ENCODE data around the gene CNTNAP2.

DNA sequence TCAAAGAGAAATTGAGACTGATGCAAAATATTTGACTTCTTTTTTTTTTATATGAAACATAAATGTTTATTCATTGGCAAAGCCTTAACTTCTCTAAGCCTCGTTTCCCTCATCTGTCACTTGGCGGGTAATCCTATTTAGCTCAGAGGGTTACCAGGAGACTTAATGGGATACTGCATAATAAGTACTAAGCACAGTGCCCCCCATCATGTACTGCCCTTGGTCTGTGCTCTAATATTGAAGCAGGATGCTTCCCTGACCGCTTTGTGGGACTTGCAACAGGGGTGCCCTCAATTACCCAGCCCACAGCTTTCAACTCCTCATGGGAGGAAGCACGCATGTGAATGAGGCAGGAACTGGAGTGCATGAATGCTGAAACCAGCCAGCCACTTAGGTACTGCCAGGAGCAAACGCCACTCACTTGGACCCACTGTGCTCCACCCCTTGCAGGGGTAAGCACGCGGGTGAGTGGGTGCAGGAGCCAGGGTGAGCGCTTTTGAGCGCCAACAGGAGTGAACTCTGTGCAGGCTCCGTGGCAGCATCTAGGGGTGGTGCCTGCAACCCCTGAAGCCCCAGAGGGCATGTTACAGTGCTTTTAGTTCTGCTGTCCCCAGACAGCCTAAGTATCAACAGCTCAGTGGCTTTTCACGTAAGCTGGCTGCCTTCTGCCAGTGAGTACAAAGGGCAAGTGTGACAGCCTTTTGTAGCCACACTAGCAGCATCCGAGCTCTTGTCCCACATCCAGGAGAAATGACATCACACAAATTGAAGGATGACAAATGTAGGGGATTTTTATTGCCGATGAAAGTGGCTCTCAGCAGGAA is 2264.2 kb downstream of the CNTNAP2 start:
- no peak for TF ChIP-seq ZNF274 (IDR thresholded peaks at IDR 0.05; ENCODE audit: borderline replicate concordance, extremely low read depth, low read length)
- TF ChIP-seq, protein P1, sequence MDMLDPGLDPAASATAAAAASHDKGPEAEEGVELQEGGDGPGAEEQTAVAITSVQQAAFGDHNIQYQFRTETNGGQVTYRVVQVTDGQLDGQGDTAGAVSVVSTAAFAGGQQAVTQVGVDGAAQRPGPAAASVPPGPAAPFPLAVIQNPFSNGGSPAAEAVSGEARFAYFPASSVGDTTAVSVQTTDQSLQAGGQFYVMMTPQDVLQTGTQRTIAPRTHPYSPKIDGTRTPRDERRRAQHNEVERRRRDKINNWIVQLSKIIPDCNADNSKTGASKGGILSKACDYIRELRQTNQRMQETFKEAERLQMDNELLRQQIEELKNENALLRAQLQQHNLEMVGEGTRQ (IDR thresholded peaks at IDR 0.05; ENCODE audit: low read length), result no peak
- TF ChIP-seq, protein P2, sequence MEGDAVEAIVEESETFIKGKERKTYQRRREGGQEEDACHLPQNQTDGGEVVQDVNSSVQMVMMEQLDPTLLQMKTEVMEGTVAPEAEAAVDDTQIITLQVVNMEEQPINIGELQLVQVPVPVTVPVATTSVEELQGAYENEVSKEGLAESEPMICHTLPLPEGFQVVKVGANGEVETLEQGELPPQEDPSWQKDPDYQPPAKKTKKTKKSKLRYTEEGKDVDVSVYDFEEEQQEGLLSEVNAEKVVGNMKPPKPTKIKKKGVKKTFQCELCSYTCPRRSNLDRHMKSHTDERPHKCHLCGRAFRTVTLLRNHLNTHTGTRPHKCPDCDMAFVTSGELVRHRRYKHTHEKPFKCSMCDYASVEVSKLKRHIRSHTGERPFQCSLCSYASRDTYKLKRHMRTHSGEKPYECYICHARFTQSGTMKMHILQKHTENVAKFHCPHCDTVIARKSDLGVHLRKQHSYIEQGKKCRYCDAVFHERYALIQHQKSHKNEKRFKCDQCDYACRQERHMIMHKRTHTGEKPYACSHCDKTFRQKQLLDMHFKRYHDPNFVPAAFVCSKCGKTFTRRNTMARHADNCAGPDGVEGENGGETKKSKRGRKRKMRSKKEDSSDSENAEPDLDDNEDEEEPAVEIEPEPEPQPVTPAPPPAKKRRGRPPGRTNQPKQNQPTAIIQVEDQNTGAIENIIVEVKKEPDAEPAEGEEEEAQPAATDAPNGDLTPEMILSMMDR (IDR thresholded peaks at IDR 0.05; ENCODE audit: control extremely low read depth in 1 of 3, insufficient read depth in 1 of 3, low read depth in 1 of 3, low read length in 3 of 3), result no peak
- TF ChIP-seq EZH2 (IDR thresholded peaks at IDR 0.05; ENCODE audit: low read depth, low read length, severe bottlenecking), result no peak
- TF ChIP-seq JUN (IDR thresholded peaks at IDR 0.05; ENCODE audit: low read depth, low read length), result no peak
- TF ChIP-seq SP2 (IDR thresholded peaks at IDR 0.05; ENCODE audit: low read length), result no peak
- no peak for TF ChIP-seq SUZ12 (IDR thresholded peaks at IDR 0.05; ENCODE audit: low read length)
- TF ChIP-seq POU5F1 (IDR thresholded peaks at IDR 0.05; ENCODE audit: low read depth, low read length), result no peak
- no peak for TF ChIP-seq POLR2A (IDR thresholded peaks at IDR 0.05; ENCODE audit: control extremely low read depth in 1 of 2, low read depth in 2 of 2, low read length in 2 of 2)
- no peak for TF ChIP-seq CBX8 (IDR thresholded peaks at IDR 0.05; ENCODE audit: borderline replicate concordance, low read depth, low read length)
